Mucosa of descending colon (tissue), 3 donors: ENCODE measurements around the gene DNAH9. TPM values are rescaled to one million over a fixed set of nuclear protein-coding genes. Genes with fewer than 3 reads are reported as not detected.
A peak's percentile ranks its signal among the peaks of the same experiment; 100 is the strongest.

Experiments
- ATAC-seq: fragments of 200-7000 bp; cut with Tn5 transposase; one replicate; pipeline ENCODE4 v1.9.1; 2020; ENCODE audit warnings: mild to moderate bottlenecking, moderate library complexity
- DNase-seq, 3 donors: peaks; one replicate each; pipeline ENCODE4 v3.0.0-alpha.2; 2020
- H3K36me3 ChIP-seq: fragments of 200-600 bp; one replicate; pipeline ENCODE4 v1.8.0; 2021; ENCODE audit warnings: low read depth, mild to moderate bottlenecking
- H3K4me1 ChIP-seq: fragments of 200-600 bp; one replicate; pipeline ENCODE4 v1.8.0; 2021; ENCODE audit warnings: low read depth, mild to moderate bottlenecking
- H3K4me3 ChIP-seq: fragments of 200-600 bp; one replicate; pipeline ENCODE4 v1.8.0; 2021; ENCODE audit warnings: mild to moderate bottlenecking
- H3K9me3 ChIP-seq: fragments of 200-600 bp; one replicate; pipeline ENCODE4 v1.8.0; 2021; ENCODE audit warnings: mild to moderate bottlenecking
- intact Hi-C, 2 donors: fragments of 100-400 bp; cut with DNase I in 1 of 2; cut with micrococcal nuclease in 1 of 2; formaldehyde crosslinking; loops; one replicate each; pipeline versions ENCODE4 v1.11.0 to v1.11.1; 2022; cut with DNase I, micrococcal nuclease
- total RNA-seq, 3 donors: library from RNA; stranded (reverse); fragmentation: NEBNext Ultra II Directional in 2 of 3; extraction: Animal tissue kit (Norgen Biotek cat#: 25700) in 2 of 3; gene quantifications; one replicate each; pipeline versions ENCODE4 v1.2.1 to v1.2.4, GENCODE V29; 2021 to 2023
- TF ChIP-seq, protein P1 (sequence below): fragments of 200-600 bp; IDR thresholded peaks from one replicate; pipeline ENCODE4 v1.8.0; 2022; ENCODE audit warnings: antibody characterized with exemption, mild to moderate bottlenecking
- donor health status: DM: no; HTN: no; CAD: no; lungs with moderate emphysema.
- donor health status: DM: no; HTN: no; CAD: no.
- donor health status: DM: no; HTN: yes; CAD: no.

DNAH9 gene
- total RNA-seq, 3 donors from 2014 or later = 0.41 to 1.5 (median 0.79) TPM

DNA sequence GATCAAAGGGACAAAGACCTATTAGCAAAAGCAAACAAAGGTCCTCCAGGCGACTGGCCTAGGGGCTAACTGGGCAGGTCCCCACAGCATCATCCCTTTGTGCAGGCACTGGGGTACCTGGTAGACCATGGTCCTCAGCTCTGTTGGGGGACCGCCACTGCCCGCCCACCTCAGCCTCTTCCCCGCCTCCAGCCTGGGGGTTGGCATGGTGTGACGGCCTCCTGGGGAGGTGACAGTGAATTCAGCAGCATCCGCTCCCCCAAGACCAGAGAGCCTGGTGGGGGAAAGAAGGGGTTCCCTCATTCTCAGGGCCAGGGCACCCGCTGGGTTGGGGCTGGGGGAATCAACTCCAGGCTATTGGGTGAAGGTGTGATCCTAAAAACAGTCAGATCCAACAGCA, 38.7 kb upstream of the DNAH9 start:
- H3K9me3 ChIP-seq = no peaks in the 10 kb centered on the region
- DNase-seq (no peak), ATAC-seq (no peak)
- intact Hi-C loops = no loop called here
- TF ChIP-seq, protein P1, sequence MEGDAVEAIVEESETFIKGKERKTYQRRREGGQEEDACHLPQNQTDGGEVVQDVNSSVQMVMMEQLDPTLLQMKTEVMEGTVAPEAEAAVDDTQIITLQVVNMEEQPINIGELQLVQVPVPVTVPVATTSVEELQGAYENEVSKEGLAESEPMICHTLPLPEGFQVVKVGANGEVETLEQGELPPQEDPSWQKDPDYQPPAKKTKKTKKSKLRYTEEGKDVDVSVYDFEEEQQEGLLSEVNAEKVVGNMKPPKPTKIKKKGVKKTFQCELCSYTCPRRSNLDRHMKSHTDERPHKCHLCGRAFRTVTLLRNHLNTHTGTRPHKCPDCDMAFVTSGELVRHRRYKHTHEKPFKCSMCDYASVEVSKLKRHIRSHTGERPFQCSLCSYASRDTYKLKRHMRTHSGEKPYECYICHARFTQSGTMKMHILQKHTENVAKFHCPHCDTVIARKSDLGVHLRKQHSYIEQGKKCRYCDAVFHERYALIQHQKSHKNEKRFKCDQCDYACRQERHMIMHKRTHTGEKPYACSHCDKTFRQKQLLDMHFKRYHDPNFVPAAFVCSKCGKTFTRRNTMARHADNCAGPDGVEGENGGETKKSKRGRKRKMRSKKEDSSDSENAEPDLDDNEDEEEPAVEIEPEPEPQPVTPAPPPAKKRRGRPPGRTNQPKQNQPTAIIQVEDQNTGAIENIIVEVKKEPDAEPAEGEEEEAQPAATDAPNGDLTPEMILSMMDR = no peak
- H3K4me3 ChIP-seq = no peak overlapping the region
- no peaks in the 10 kb centered on the region for H3K4me1 ChIP-seq
- H3K36me3 ChIP-seq = no peaks in the 10 kb centered on the region

DNA sequence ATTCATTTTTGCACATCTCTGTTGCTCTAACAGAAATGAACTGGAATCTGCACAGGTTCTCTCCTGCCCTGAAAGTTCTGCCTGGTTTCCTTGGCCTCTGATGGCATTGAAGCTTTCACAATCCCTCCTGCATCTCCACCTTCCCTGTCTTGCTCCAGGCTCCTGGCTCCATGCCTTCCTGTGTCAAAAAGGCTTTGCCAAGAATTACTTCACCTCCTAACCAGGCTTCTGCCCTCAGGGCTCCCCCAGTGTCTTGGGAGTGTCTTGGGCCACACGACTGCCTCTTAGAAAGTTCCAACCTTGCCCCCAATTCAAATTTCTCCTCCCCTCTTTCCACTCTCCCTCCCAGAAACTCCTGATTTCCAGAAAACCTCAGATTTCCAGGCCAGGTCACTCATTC, 37.0 kb upstream of the DNAH9 start:
- TF ChIP-seq, protein P1 = no peak
- H3K4me3 ChIP-seq = no peak overlapping the region
- intact Hi-C loops = no loop called here
- no peaks in the 10 kb centered on the region for H3K9me3 ChIP-seq
- no peaks in the 10 kb centered on the region for H3K4me1 ChIP-seq
- H3K36me3 ChIP-seq = no peaks in the 10 kb centered on the region
- no peak for DNase-seq
- no peak for ATAC-seq

DNA sequence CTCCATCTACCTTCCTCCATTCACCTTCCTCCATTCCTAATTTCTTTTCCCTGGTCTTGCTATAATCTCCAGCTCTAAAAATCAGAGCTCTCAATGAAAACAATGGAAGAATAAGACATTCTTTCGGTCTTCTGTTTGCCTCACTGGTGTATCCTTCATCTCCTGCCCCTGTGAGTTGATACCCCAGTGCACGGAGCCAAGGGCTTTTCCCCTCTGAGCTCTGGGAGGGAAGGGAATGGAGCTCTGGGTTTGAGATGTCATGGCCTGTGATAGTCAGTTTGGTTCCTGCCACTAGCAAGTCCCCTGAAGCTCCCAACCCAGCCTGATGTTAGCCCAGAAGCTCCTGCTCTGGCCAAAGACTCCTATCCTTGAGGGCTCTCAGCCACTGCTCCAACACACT, 36.6 kb upstream of the DNAH9 start:
- TF ChIP-seq, protein P1 = no peak
- Histone ChIP-seq H3K4me3 (no peak overlapping the region), H3K36me3 (no peaks in the 10 kb centered on the region), H3K9me3 (no peaks in the 10 kb centered on the region), H3K4me1 (no peaks in the 10 kb centered on the region)
- ATAC-seq = no peak
- DNase-seq = no peak
- intact Hi-C loops = no loop called here

DNA sequence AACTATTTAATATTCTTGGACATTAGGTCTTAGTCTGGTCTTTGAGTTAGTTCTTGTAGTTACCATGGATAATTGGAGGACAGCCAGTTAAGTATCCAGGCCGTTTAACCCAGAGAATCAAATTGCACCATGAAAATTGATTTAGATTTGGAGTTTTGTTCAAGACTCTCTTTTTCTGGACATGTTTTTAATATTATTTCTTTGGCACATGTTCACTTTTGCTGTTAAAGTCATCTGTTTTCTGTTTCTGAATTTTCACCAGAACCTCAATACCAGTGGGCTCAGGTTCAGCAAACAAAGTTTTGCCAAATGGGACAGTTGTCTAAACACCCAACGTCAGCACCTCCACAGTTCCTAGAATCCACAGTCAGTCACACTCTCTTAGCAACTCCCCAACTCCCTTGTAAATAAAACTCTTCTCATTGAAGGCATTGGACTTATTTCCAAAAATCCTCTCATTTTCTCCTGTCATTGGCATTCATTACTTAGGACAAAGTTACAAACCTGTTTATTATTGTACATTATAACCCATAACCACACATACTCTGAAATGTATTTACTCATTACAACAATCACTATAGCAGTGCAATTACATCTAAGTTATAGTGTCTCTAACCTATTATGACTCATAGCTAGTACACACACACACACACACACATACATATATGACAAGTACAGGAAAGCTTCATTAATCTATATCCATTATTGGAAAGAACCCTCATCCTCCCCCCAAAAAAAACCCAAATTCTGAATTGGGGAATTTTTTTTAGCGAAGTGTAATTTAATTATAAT, 33.5 kb upstream of the DNAH9 start:
- peak; percentile 76 for ATAC-seq
- no peaks in the 10 kb centered on the region for H3K9me3 ChIP-seq
- TF ChIP-seq, protein P1 = no peak
- H3K4me3 ChIP-seq = no peak overlapping the region
- H3K4me1 ChIP-seq = no peaks in the 10 kb centered on the region
- H3K36me3 ChIP-seq = no peaks in the 10 kb centered on the region
- intact Hi-C loops = no loop called here
- DNase-seq = no peak

DNA sequence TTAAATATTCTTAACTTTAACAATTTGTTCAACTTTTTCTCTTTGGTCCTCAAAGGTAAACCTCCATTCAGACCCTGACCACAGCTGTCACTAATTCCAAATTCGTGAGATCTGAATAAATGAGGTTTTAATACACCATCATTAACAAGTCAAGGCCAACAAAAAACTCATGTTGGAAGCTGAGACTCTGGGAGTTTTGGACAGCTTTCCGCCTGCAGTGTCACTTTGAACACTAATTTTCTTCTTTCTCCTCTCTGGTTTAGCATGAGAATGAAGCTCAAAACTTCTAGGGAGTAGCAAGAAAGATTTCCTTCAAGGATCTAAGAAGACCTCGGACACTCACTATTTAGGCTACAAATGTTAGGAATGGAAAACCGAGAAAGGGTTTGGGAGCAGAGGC, 32.7 kb upstream of the DNAH9 start:
- TF ChIP-seq, protein P1 = no peak
- no peaks in the 10 kb centered on the region for H3K9me3 ChIP-seq

DNA sequence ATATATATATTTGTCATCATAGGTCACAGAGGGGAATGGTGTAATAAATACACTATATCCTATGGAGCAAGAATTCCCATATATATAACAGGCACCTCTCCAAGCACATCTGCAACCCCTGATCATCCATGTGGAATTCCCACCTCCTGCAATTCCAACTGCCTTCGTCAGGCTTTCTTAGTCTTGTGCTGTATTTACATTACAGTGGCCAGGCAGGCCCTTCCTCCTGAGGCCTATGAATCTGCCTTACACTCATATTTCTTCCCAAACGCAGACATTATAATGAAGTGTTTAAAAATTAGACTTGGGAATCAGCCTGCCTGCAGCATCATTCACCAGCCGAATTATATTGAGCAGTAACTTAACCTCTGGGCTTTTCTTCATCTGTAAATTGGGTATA, 19.3 kb upstream of the DNAH9 start:
- TF ChIP-seq, protein P1 = no peak
- Histone ChIP-seq H3K4me1 (no peaks in the 10 kb centered on the region), H3K4me3 (no peak overlapping the region), H3K9me3 (no peaks in the 10 kb centered on the region), H3K36me3 (no peaks in the 10 kb centered on the region)
- DNase-seq = no peak
- ATAC-seq = no peak
- intact Hi-C loops = no loop called here

More for the DNA sequence above, 32.7 kb upstream of the DNAH9 start:
- DNase-seq = no peak
- no peak overlapping the region for H3K4me3 ChIP-seq
- intact Hi-C loops = no loop called here
- H3K36me3 ChIP-seq = no peaks in the 10 kb centered on the region
- no peaks in the 10 kb centered on the region for H3K4me1 ChIP-seq
- no peak for ATAC-seq
